ENCODE data around the gene DOCK2.
"Not testable (repeated sequence)": the region's sequence is repeated elsewhere in the genome, so short reads cannot be mapped to it uniquely, and the experiment has no call there.

DOCK2 gene

GRCh38 chr5:169762338-169763095 lies 125.4 kb downstream of the DOCK2 start:
- no peak for DNase-seq

DNA sequence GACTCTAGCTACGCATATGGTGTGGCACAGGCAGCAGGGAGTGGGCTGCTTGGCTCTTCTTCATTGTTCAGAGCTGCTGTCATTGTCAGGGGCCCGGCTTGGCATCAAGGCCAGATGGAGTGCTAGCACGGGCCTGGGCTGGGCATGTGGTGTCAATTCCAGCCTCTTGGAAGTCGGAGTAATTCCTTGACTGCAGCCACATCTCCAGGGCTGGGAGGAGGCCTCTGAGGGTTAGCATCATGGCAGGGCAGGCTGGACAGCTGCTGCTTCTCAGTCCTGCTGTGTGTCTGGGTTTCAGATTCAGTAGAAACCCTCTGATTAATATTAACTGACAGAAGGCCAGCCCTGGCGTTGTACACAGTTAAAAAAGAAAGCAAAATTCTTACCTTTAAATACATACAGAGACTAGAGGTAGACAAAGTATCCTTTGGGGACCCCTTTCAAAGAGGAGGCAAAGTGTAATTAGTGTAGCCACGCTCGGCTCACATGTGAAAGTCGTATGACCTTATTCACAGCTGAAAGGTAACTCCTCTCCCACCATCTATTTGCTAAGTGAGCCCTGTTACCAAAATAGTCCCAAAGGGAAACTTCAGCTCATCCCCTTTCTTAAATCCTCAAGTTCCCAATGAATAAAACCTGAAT lies 126.4 kb downstream of the DOCK2 start:
- DNase-seq: no peak

- DNase-seq: no peak
Measured at GRCh38 chr5:169764018-169764378, 126.9 kb downstream of the DOCK2 start.

GRCh38 chr5:169765176-169765996 lies 128.3 kb downstream of the DOCK2 start:
- DNase-seq: no peak

- DNase-seq: not testable (repeated sequence)
Measured at GRCh38 chr5:169766943-169767342, 129.9 kb downstream of the DOCK2 start.

DNA sequence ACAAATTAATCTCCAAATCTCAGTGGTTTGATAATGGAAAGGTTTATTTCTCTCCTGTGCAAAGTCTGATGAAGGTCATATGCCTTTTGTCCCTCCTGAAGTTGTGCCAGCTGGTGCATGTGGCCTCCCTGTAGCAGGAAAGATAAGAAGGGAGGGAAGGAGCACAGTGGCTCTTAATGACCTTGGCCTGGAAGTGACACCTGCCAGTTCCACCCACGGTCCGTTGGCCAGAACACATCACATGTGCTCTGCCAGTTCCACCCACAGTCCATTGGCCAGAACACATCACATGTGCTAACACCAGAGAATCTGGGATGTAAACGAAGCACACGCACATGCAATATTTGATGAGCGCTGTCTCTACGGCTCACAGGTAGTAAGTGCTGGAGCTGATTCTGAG lies 130.9 kb downstream of the DOCK2 start:
- DNase-seq: no peak

- no peak for DNase-seq
Measured at GRCh38 chr5:169768416-169768815, 131.3 kb downstream of the DOCK2 start.

- DNase-seq: no peak
Measured at GRCh38 chr5:169770109-169770508, 133.0 kb downstream of the DOCK2 start.

- DNase-seq: no peak
Measured at GRCh38 chr5:169772256-169772655, 135.2 kb downstream of the DOCK2 start.

GRCh38 chr5:169772688-169773087 lies 135.6 kb downstream of the DOCK2 start:
- no peak for DNase-seq

DNA sequence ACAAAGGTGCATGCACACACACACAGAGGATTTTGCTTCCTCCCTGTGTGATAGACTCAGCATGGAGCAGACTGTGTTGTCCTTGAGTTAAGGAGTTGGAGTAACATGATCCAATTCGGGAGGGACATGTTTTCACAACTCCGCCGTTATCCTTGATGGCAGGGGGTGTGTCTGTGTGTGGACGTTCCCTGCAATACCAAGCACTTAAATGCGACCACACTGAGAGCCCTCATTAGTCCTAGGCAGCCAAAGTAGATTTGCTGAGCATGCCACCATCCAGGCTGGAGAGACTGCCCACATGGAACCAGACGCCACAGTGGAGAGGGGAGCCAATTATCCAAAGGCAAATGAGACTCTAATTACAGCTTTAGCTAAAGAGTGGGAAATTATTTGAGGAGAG lies 140.1 kb downstream of the DOCK2 start:
- DNase-seq: no peak

- no peak for DNase-seq
Measured at GRCh38 chr5:169778622-169779596, 141.8 kb downstream of the DOCK2 start.

- no peak for DNase-seq
Measured at GRCh38 chr5:169781420-169782345, 144.6 kb downstream of the DOCK2 start.

DNA sequence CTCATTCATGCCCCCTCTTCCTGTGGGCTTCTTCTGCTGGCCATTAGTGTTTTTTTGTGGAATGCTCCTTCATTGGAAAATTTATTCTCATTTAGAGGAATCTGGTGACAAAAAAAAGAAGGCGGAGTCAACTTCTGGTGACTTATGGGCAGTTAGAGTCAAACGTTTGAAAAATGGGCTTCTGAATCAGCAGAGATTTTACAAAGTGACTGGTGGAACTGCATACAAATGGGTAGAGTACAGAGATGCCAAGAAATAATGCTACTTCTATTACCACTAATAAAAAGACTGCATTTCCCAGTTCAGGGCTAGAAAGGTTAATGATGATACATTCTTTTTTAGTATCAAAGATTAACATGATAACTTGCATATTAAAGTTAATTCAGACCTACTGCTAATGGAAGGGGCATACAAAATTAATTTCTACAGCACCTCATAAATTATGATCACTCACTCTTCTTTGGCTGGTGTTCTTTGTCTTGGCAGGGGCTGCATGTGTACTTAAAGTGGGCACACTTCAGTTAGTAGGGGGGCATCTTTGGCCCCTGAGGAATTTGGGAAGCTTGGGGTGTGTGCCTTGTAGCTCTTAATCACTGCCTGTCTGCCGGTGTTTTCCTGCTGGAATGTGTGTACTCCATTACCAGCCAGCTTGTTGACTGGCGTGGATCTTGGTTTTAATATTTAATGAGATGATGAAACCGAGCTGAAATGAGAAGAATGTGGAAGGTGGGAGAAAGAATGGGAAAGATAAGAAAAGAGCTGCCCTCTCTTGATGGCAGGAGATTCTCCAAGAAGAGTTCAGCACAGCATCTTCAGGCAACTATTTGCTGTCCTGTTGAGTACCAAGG lies 148.9 kb downstream of the DOCK2 start:
- no peak for DNase-seq

DNA sequence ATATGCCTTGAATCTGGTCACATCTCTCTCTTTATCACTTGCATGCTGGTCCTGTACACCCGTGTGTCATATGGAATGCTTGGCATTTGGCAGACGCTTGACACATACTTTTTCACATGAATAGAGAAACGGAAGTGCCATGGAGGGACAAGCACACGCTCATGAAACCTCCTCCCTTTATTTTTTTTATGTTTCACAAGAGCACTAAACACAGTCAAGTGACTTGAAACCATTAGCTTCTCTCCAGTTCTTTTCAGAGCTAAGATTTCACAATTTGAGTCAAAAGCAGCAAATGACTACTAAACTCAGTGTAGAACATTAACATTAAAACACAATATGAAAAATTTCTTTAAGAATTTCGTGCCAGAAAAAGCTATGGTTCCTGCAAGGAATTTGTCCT lies 151.1 kb downstream of the DOCK2 start:
- DNase-seq: no peak

DNA sequence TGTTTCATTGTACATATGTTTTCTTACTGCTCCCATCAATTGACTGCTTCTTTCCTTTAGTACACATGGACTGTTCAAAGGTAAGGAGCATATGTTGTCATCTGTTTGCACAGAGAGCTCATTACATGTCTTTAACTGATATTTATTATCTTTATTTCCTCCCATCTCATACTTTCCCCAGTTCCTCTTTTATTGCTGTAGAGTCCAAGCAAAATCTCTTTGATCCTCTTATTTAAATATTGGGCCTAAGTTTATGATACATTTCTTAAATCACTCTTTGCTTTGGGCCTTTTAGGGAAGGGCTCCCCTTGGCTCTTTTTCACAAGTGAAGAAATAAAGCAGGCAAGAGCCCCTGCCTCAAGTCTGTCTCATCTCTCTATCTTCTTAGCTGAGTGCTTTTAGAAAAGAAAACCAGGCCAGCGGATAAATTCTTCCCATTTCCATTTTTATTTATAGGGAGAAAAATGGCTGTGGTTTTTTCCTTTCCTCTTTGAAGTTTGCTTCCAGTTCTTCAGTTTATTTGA lies 152.4 kb downstream of the DOCK2 start:
- DNase-seq: no peak

GRCh38 chr5:169791251-169791650 lies 154.2 kb downstream of the DOCK2 start:
- DNase-seq: no peak

DNA sequence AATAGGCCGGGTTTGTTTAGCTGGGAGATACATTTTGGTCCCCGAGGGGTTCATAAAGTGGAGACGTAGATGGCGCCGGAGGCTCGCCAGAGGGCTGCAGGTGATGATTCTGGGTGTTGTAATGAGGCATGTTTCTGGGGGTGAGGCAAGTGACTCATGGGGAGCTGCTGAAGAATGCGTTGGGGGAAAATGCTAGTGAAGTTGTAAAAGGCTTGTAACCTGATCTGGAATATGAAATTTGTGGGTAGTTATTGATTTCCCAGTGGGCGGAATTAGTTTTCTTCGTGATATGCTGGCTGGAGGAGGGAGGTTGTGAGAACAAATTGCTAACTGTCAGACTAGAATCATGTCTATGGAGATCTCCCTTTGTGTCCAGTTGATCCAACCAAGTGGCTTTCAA lies 158.3 kb downstream of the DOCK2 start:
- DNase-seq: no peak

- DNase-seq: no peak
Measured at GRCh38 chr5:169796731-169797130, 159.7 kb downstream of the DOCK2 start.

GRCh38 chr5:169797577-169797976 lies 160.5 kb downstream of the DOCK2 start:
- DNase-seq: no peak
